NCI-H2029 (cell line): Measurements from ENCODE around the gene MCM6.

Experiments used
- DNase-seq: peaks from one replicate; lab custom pipeline; 2025; lab: John Stamatoyannopoulos, UW

Gene MCM6

GRCh38 chr2:135862718-135863117, 13.5 kb downstream of the MCM6 start:
- DNase-seq = no peak

GRCh38 chr2:135853401-135853800, 22.8 kb downstream of the MCM6 start:
- no peak for DNase-seq

GRCh38 chr2:135851858-135852257, 24.4 kb downstream of the MCM6 start:
- DNase-seq = no peak

- no peak for DNase-seq
Measured at GRCh38 chr2:135850892-135851668, 25.2 kb downstream of the MCM6 start.

GRCh38 chr2:135849087-135849486, 27.2 kb downstream of the MCM6 start:
- no peak for DNase-seq

- DNase-seq = no peak
Measured at GRCh38 chr2:135845997-135846396, 30.2 kb downstream of the MCM6 start.

- DNase-seq = no peak
Measured at GRCh38 chr2:135845257-135845656, 31.0 kb downstream of the MCM6 start.

GRCh38 chr2:135844301-135844895, 31.8 kb downstream of the MCM6 start:
- DNase-seq = no peak

GRCh38 chr2:135843671-135844070, 32.6 kb downstream of the MCM6 start:
- DNase-seq = no peak

- no peak for DNase-seq
Measured at GRCh38 chr2:135840601-135841000, 35.6 kb downstream of the MCM6 start.

GRCh38 chr2:135839713-135840112, 36.5 kb downstream of the MCM6 start:
- DNase-seq = no peak

GRCh38 chr2:135838502-135838901, 37.7 kb downstream of the MCM6 start:
- no peak for DNase-seq

- DNase-seq = no peak
Measured at GRCh38 chr2:135836596-135837270, 39.5 kb downstream of the MCM6 start, which contains the start of gene LCT. Gene LCT, minus strand, starts transcription at chr2:135837184. Its CDS starts 15 bp downstream, at chr2:135837169.

GRCh38 chr2:135832891-135833290, 43.4 kb downstream of the MCM6 start:
- no peak for DNase-seq

- no peak for DNase-seq
Measured at GRCh38 chr2:135831180-135831812, 44.9 kb downstream of the MCM6 start.

GRCh38 chr2:135829378-135830135, 46.7 kb downstream of the MCM6 start:
- DNase-seq = peak; percentile 51

GRCh38 chr2:135826544-135826943, 49.7 kb downstream of the MCM6 start:
- no peak for DNase-seq

GRCh38 chr2:135825550-135826176, 50.6 kb downstream of the MCM6 start:
- DNase-seq = no peak

- no peak for DNase-seq
Measured at GRCh38 chr2:135825131-135825530, 51.1 kb downstream of the MCM6 start.

GRCh38 chr2:135822855-135823254, 53.4 kb downstream of the MCM6 start:
- DNase-seq = no peak

- no peak for DNase-seq
Measured at GRCh38 chr2:135821190-135821589, 55.1 kb downstream of the MCM6 start.
